ENCODE data around the gene TMEM134.

GRCh38 chr11:67432655-67433349, 36.2 kb downstream of the TMEM134 start:
- TF ChIP-seq ESRRA (IDR thresholded peaks at IDR 0.05; ENCODE audit: borderline replicate concordance, low read length) (no peak), CTCF (IDR thresholded peaks at IDR 0.05) (no peak)

Data from A549 (cell line).